ENCODE measurements around the gene LRRC32.

DNA sequence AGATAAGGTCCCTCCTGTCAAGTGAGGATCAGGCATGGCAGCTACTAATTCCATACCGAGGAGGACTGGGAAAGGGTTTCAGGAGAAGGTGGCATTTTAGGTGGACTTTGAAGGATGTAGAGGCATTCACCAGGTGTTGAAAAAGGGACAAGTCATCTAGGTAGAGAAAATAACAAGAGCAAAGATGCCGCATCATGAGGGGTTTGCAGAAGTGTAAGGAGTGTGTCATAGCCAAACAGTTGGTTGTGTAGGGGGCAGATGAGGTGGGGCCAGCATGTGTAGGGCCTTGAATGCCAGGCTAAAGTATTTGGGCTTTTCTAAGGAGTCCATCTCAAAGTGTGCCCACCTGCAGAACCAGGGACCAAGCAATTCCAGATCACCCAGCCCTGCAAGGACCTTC is 11.6 kb upstream of the LRRC32 start:
- TF ChIP-seq EZH2 (IDR thresholded peaks at IDR 0.05; ENCODE audit: low read length, unreplicated experiment) = no peak
- TF ChIP-seq, protein P1, sequence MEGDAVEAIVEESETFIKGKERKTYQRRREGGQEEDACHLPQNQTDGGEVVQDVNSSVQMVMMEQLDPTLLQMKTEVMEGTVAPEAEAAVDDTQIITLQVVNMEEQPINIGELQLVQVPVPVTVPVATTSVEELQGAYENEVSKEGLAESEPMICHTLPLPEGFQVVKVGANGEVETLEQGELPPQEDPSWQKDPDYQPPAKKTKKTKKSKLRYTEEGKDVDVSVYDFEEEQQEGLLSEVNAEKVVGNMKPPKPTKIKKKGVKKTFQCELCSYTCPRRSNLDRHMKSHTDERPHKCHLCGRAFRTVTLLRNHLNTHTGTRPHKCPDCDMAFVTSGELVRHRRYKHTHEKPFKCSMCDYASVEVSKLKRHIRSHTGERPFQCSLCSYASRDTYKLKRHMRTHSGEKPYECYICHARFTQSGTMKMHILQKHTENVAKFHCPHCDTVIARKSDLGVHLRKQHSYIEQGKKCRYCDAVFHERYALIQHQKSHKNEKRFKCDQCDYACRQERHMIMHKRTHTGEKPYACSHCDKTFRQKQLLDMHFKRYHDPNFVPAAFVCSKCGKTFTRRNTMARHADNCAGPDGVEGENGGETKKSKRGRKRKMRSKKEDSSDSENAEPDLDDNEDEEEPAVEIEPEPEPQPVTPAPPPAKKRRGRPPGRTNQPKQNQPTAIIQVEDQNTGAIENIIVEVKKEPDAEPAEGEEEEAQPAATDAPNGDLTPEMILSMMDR (conservative IDR thresholded peaks at IDR 0.05; ENCODE audit: low read depth, low read length) = no peak

Data from PC-3 (cell line).